GM12878 (cell line): ENCODE data around the gene TBCD. TPM values are rescaled to one million over a fixed set of nuclear protein-coding genes. Genes with fewer than 3 reads are reported as not detected.

Experiments
- ATAC-seq: fragments of 200-7000 bp; cut with Tn5 transposase; 3 replicates; pipeline ENCODE4 v1.9.1; 2020; ENCODE audit warnings: mild to moderate bottlenecking, moderate library complexity
- BruUV-seq: library from RNA; stranded (reverse); fragments of 400-500 nt; replicated peaks from 2 replicates; lab custom pipeline; 2021; lab: Mats Ljungman, UMichigan
- CTCF ChIA-PET: fragments of 300-600 bp; sonication (Branson Sonifier 250); formaldehyde crosslinking; extraction: SDS; loops from one replicate; lab custom pipeline; 2021; ENCODE audit warnings: inconsistent platforms; lab: Yijun Ruan, JAX
- POLR2A ChIA-PET: fragments of 350-600 bp; formaldehyde crosslinking; extraction: SDS; loops from one replicate; lab custom pipeline; 2021; ENCODE audit warnings: inconsistent platforms; lab: Charles Lee
- RAD21 ChIA-PET: fragments of 300-600 bp; sonication (Branson Sonifier 250); formaldehyde crosslinking; loops from one replicate; lab custom pipeline; 2023; ENCODE audit warnings: antibody characterized with exemption; ENCODE audit not compliant: unreplicated experiment; lab: Charles Lee
- SMC1A ChIA-PET: fragments of 300-600 bp; sonication (Branson Sonifier 250); formaldehyde crosslinking; loops from one replicate; lab custom pipeline; 2023; ENCODE audit not compliant: unreplicated experiment, uncharacterized antibody; lab: Charles Lee
- DNase-seq: peaks from one replicate; pipeline ENCODE4 v3.0.0-alpha.2; 2011; ENCODE audit warnings: low read depth, low spot score
- FAIRE-seq: peaks from 3 replicates; lab custom pipeline; 2011; peaks lifted over from hg19 to GRCh38; lab: Jason Lieb, UNC
- H2AFZ ChIP-seq: 2 replicates; pipeline ENCODE4 v1.6.0; 2011; ENCODE audit warnings: low read depth, low read length, control low read depth; ENCODE audit not compliant: control insufficient read depth
- H3K27ac ChIP-seq: 2 replicates; pipeline ENCODE4 v1.5.1; 2011; ENCODE audit warnings: control low read depth; ENCODE audit not compliant: control insufficient read depth, insufficient read depth
- H3K27me3 ChIP-seq, 2 experiments: replicated peaks in 1 of 2; 2 replicates each; pipeline versions ENCODE4 v1.6.0 to v1.6.1; 2011; ENCODE audit warnings: low read length in 1 of 2; ENCODE audit not compliant: control insufficient read depth in 2 of 2, insufficient read depth in 2 of 2
- H3K36me3 ChIP-seq, 2 experiments: 2 replicates each; pipeline ENCODE4 v1.5.1; 2011; ENCODE audit warnings: low read length in 1 of 2; ENCODE audit not compliant: control insufficient read depth in 2 of 2, insufficient read depth in 2 of 2
- H3K4me1 ChIP-seq: 2 replicates; pipeline ENCODE4 v1.6.1; 2011; ENCODE audit warnings: mild to moderate bottlenecking, low read length, moderate library complexity, mixed read lengths; ENCODE audit not compliant: control insufficient read depth, insufficient read depth
- H3K4me2 ChIP-seq: 2 replicates; pipeline ENCODE4 v1.6.0; 2011; ENCODE audit warnings: control low read depth; ENCODE audit not compliant: control insufficient read depth, insufficient read depth
- H3K4me3 ChIP-seq: fragments of 200-600 bp; sonication (generic); 2 replicates; pipeline ENCODE4 v1.5.1; 2016
- H3K79me2 ChIP-seq: 2 replicates; pipeline ENCODE4 v1.6.0; 2011; ENCODE audit warnings: low read length; ENCODE audit not compliant: control insufficient read depth, insufficient read depth
- H3K9ac ChIP-seq: 2 replicates; pipeline ENCODE4 v1.8.0; 2011; ENCODE audit warnings: low read length, control low read depth, mixed read lengths; ENCODE audit not compliant: control insufficient read depth, insufficient read depth
- H3K9me3 ChIP-seq: replicated peaks from 3 replicates; pipeline ENCODE4 v1.5.1; 2011; ENCODE audit warnings: mild to moderate bottlenecking, low read length; ENCODE audit not compliant: control insufficient read depth, insufficient read depth
- H4K20me1 ChIP-seq: 2 replicates; pipeline ENCODE4 v1.6.0; 2011; ENCODE audit not compliant: control insufficient read depth, insufficient read depth
- ATF7 ChIP-seq: fragments of 450-650 bp; IDR thresholded peaks from 2 replicates; pipeline ENCODE4 v1.6.1; 2016; ENCODE audit warnings: low read depth, mild to moderate bottlenecking
- CBX5 ChIP-seq: sonication (generic); IDR thresholded peaks from 2 replicates; pipeline ENCODE4 v1.6.1; 2016; ENCODE audit warnings: low read depth, moderate library complexity, mild to moderate bottlenecking, inconsistent platforms
- CHD2 ChIP-seq: IDR thresholded peaks from 2 replicates; pipeline ENCODE4 v1.6.1; 2011; ENCODE audit warnings: low read depth, low read length, improper control_type of control experiment, borderline replicate concordance
- IKZF2 ChIP-seq, 2 experiments: fragments of 450-650 bp; IDR thresholded peaks; 2 replicates each; pipeline ENCODE4 v1.6.1; 2017; ENCODE audit warnings: mild to moderate bottlenecking in 2 of 2, moderate library complexity in 2 of 2
- KDM1A ChIP-seq: fragments of 200-600 bp; sonication (generic); IDR thresholded peaks from 2 replicates; pipeline ENCODE4 v1.6.1; 2016; ENCODE audit warnings: borderline replicate concordance
- MEF2A ChIP-seq: IDR thresholded peaks from 2 replicates; pipeline ENCODE4 v1.6.1; 2011; ENCODE audit warnings: low read depth, mild to moderate bottlenecking, low read length, moderate library complexity; ENCODE audit not compliant: insufficient read depth
- NFXL1 ChIP-seq: fragments of 450-650 bp; IDR thresholded peaks from 2 replicates; pipeline ENCODE4 v1.6.1; 2017; ENCODE audit warnings: antibody characterized with exemption, mild to moderate bottlenecking, borderline replicate concordance
- NFYA ChIP-seq: IDR thresholded peaks from 2 replicates; pipeline ENCODE4 v1.6.1; 2011; ENCODE audit warnings: low read depth, mild to moderate bottlenecking, low read length, improper control_type of control experiment, borderline replicate concordance
- SIN3A ChIP-seq: IDR thresholded peaks from 2 replicates; pipeline ENCODE4 v1.6.1; 2012; ENCODE audit warnings: low read depth, low read length, improper control_type of control experiment
- TCF3 ChIP-seq: IDR thresholded peaks from 2 replicates; pipeline ENCODE4 v1.6.1; 2012; ENCODE audit warnings: low read depth, mild to moderate bottlenecking, low read length, borderline replicate concordance; ENCODE audit not compliant: insufficient read depth
- WGBS: methylation state at CpG from one replicate; pipeline ENCODE4 v1.1.6; 2016; ENCODE audit warnings: low lambda C conversion rate; ENCODE audit not compliant: insufficient replicate concordance, insufficient coverage; ENCODE audit errors: missing lambda C conversion rate; 5-methylcytosine and 5-hydroxymethylcytosine counted together
- in situ Hi-C: fragments of 300-500 bp; cut with MboI; formaldehyde crosslinking; loops from 9 replicates; pipeline ENCODE4 v1.14.3; 2018; ENCODE audit warnings: mixed read lengths
- intact Hi-C: fragments of 100-400 bp; cut with micrococcal nuclease; formaldehyde crosslinking; loops from one replicate; pipeline ENCODE4 v1.14.2; 2022; ENCODE audit not compliant: unreplicated experiment
- polyA plus RNA-seq, 11 experiments: library from polyadenylated mRNA; depleted of rRNA in 4 of 11; unstranded in 6 of 11; stranded (reverse) in 5 of 11; fragments of >200 nt; fragmentation: Nextera tagmentation in 4 of 11; fragmentation: Illumina TruSeq in 1 of 11; extraction: Ambion mirVana in 4 of 11; extraction: Trizol in 1 of 11; gene quantifications; 1 replicate in 1 of 11; 2 replicates in 10 of 11; pipeline versions ENCODE4 v1.2.1 to v1.2.3, GENCODE V29; 2011 to 2016; ENCODE audit warnings: inconsistent platforms in 2 of 11, missing spikeins in 2 of 11, low read depth in 1 of 11
- total RNA-seq, 4 experiments: library from RNA; depleted of rRNA in 3 of 4; stranded (reverse); fragments of >200 nt in 3 of 4; fragmentation: Illumina TruSeq in 1 of 4; extraction: Trizol in 1 of 4; gene quantifications; 2 replicates each; pipeline versions ENCODE4 v1.2.1 to v1.2.3, GENCODE V29; 2013 to 2021
- TF ChIP-seq, protein P1 (sequence below): IDR thresholded peaks from 2 replicates; pipeline ENCODE4 v1.6.1; 2012; ENCODE audit warnings: improper control_type of control experiment, low read depth, low read length; ENCODE audit not compliant: insufficient replicate concordance
- TF ChIP-seq, protein P2 (sequence below): fragments of 450-650 bp; IDR thresholded peaks from 2 replicates; pipeline ENCODE4 v1.6.1; 2017; ENCODE audit warnings: mild to moderate bottlenecking, moderate library complexity

TBCD gene
- total and polyA plus RNA-seq, 10 of the 15 experiments (the other 5 are each of a cell fraction or from before 2014, with no cell fraction given): 10.3 to 114 (median 52.4) TPM

- TSS peak; percentile 75 for BruUV-seq
- intact Hi-C loops (loop anchor here (10.0 kb wide), 1 partner anchor 75 kb away; no protein-coding TSS in a partner anchor), in situ Hi-C loops (no loop called here)
- DNase-seq (peak; percentile 63), FAIRE-seq (no peak), ATAC-seq (peak; percentile 81)
- H3K36me3 ChIP-seq: no peaks in the 10 kb centered on the region; a peak in 1 of 4 replicates
- WGBS: 90% methylated on average over 23 of the region's 23 CpGs
- ChIA-PET SMC1A (interaction anchor here (1.0 to 3.1 kb wide), 7 partner anchors 10 to 286 kb away, joined by 3 to 15 read pairs (median 3); no protein-coding TSS in a partner anchor), RAD21 (interaction anchor here (4.8 kb wide), 1 partner anchor 11 kb away, joined by 30 read pairs; no protein-coding TSS in a partner anchor), POLR2A (interaction anchor here (0.6 to 3.1 kb wide), 4 partner anchors 11 to 106 kb away, joined by 3 to 17 read pairs (median 5); no protein-coding TSS in a partner anchor), CTCF (interaction anchor here (1.5 to 2.5 kb wide), 3 partner anchors 12 to 17 kb away, joined by 3 to 11 read pairs (median 8); no protein-coding TSS in a partner anchor)
- H4K20me1 ChIP-seq: no peaks in the 10 kb centered on the region
- peaks cover 50% of the 10 kb centered on the region for H3K4me1 ChIP-seq
- H3K9ac ChIP-seq: peak overlapping the region; percentile 58
- H3K4me2 ChIP-seq: peak overlapping the region; percentile 70
- H3K27ac ChIP-seq: peak overlapping the region; percentile 79
- peak overlapping the region; percentile 70 for H2AFZ ChIP-seq
- peaks cover 30% of the 10 kb centered on the region for H3K79me2 ChIP-seq
- H3K9me3 ChIP-seq: no peaks in the 10 kb centered on the region
- H3K4me3 ChIP-seq: peak overlapping the region; percentile 62
- H3K27me3 ChIP-seq: no peaks in the 10 kb centered on the region
- no peak for TF ChIP-seq CBX5
- TF ChIP-seq, protein P1, sequence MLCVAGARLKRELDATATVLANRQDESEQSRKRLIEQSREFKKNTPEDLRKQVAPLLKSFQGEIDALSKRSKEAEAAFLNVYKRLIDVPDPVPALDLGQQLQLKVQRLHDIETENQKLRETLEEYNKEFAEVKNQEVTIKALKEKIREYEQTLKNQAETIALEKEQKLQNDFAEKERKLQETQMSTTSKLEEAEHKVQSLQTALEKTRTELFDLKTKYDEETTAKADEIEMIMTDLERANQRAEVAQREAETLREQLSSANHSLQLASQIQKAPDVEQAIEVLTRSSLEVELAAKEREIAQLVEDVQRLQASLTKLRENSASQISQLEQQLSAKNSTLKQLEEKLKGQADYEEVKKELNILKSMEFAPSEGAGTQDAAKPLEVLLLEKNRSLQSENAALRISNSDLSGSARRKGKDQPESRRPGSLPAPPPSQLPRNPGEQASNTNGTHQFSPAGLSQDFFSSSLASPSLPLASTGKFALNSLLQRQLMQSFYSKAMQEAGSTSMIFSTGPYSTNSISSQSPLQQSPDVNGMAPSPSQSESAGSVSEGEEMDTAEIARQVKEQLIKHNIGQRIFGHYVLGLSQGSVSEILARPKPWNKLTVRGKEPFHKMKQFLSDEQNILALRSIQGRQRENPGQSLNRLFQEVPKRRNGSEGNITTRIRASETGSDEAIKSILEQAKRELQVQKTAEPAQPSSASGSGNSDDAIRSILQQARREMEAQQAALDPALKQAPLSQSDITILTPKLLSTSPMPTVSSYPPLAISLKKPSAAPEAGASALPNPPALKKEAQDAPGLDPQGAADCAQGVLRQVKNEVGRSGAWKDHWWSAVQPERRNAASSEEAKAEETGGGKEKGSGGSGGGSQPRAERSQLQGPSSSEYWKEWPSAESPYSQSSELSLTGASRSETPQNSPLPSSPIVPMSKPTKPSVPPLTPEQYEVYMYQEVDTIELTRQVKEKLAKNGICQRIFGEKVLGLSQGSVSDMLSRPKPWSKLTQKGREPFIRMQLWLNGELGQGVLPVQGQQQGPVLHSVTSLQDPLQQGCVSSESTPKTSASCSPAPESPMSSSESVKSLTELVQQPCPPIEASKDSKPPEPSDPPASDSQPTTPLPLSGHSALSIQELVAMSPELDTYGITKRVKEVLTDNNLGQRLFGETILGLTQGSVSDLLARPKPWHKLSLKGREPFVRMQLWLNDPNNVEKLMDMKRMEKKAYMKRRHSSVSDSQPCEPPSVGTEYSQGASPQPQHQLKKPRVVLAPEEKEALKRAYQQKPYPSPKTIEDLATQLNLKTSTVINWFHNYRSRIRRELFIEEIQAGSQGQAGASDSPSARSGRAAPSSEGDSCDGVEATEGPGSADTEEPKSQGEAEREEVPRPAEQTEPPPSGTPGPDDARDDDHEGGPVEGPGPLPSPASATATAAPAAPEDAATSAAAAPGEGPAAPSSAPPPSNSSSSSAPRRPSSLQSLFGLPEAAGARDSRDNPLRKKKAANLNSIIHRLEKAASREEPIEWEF: no peak
- TF ChIP-seq IKZF2 (IDR thresholded peaks at IDR 0.05): peak; percentile 34 to 58; a peak in 2 of 4 replicates
- TF ChIP-seq MEF2A: no peak
- no peak; the same call in 1 of the 2 replicates for TF ChIP-seq SIN3A
- TF ChIP-seq, protein P2, sequence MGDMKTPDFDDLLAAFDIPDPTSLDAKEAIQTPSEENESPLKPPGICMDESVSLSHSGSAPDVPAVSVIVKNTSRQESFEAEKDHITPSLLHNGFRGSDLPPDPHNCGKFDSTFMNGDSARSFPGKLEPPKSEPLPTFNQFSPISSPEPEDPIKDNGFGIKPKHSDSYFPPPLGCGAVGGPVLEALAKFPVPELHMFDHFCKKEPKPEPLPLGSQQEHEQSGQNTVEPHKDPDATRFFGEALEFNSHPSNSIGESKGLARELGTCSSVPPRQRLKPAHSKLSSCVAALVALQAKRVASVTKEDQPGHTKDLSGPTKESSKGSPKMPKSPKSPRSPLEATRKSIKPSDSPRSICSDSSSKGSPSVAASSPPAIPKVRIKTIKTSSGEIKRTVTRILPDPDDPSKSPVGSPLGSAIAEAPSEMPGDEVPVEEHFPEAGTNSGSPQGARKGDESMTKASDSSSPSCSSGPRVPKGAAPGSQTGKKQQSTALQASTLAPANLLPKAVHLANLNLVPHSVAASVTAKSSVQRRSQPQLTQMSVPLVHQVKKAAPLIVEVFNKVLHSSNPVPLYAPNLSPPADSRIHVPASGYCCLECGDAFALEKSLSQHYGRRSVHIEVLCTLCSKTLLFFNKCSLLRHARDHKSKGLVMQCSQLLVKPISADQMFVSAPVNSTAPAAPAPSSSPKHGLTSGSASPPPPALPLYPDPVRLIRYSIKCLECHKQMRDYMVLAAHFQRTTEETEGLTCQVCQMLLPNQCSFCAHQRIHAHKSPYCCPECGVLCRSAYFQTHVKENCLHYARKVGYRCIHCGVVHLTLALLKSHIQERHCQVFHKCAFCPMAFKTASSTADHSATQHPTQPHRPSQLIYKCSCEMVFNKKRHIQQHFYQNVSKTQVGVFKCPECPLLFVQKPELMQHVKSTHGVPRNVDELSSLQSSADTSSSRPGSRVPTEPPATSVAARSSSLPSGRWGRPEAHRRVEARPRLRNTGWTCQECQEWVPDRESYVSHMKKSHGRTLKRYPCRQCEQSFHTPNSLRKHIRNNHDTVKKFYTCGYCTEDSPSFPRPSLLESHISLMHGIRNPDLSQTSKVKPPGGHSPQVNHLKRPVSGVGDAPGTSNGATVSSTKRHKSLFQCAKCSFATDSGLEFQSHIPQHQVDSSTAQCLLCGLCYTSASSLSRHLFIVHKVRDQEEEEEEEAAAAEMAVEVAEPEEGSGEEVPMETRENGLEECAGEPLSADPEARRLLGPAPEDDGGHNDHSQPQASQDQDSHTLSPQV: peak; percentile 70; the same call in 1 of the 2 replicates
- TF ChIP-seq NFYA: no peak
- no peak for TF ChIP-seq NFXL1
- peak; percentile 40; the same call in 1 of the 2 replicates for TF ChIP-seq ATF7
- no peak for TF ChIP-seq TCF3
- TF ChIP-seq KDM1A: no peak
- TF ChIP-seq CHD2: peak; percentile 56; the same call in 1 of the 2 replicates
Observed at GRCh38 chr17:82859431-82860403, 107.9 kb downstream of the TBCD start.
